ENCODE results near the gene TRABD.

The TRABD gene

DNA sequence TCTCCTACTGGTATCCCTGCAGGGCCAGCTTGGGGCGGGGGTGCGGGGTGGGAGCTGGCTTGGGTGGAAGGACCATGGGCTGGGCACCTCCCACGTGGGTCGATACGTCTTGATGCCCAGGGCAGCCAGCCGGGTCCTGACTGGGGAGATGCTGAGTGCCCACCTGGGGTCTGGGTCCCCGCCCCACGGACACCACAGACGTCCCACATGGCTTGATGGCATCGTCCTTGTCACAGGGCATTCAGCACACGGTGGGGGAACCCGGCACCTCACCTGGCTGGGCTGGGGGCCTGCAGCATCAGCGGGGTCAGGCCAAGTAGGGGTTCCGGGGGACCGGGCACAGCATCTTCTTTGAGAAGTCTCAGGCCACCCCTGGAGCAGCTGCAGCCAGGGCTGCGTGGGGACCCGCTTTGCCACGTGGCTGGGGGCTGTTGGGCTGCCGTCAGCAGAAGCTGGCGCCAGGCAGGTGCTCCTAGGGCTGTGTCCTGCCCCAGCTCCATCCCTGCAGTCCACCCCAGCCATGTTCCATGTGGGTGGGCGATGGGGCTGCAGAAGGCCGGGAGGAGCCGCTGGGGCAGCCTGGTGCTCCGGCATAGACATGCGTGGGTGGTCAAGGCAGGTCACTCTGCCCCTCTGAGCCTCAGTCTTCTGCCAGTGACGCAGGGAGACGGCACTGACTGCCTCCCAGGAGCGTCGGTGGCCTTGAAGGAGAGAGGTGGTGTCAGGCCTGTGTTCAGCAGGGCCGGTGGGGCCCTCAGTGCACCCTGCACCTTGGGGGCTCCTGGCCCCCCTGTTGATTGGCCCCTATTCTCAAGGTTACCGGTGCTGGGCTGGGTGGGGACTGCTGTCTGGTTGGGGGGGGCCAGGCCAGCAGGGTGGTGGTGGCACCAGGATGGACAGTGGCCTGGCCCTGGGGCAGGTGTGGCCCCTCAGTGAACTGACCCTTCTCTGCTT is 23.5 kb downstream of the TRABD start:
- CTCF ChIA-PET = interaction anchor here (0.7 to 1.6 kb wide), 2 partner anchors 61 to 109 kb away, joined by 4 to 5 read pairs; no protein-coding TSS in a partner anchor
- TF ChIP-seq SP1 (IDR thresholded peaks at IDR 0.05) (no peak), ARNT (IDR thresholded peaks at IDR 0.05) (no peak), BHLHE40 (IDR thresholded peaks at IDR 0.05; ENCODE audit: borderline replicate concordance) (no peak), HDGF (IDR thresholded peaks at IDR 0.05; ENCODE audit: borderline replicate concordance) (no peak)
- POLR2A ChIA-PET = interaction anchor here (1.0 to 1.7 kb wide), 2 partner anchors 19 to 59 kb away, joined by 3 to 4 read pairs; no protein-coding TSS in a partner anchor
- no peak for DNase-seq (ENCODE audit: extremely low spot score)

DNA sequence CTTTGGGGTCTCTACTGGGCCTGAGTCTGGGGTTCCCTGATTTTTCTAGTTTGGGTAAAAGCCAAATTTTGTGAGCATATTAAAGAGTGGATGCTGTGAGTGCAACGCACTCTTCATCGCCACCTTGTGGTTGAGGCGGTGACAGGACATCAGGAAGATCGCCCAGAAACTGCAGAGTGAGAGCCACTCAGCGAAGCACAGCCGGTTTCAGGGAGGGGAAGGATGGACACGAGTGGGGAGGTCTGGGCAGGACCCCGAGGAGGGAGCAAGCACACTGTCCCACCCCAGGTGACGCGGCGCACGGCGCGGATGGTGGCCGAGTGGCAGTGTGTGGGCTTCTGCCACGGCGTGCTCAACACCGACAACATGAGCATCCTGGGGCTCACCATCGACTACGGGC is 24.2 kb downstream of the TRABD start:
- DNase-seq (ENCODE audit: extremely low spot score) = peak; percentile 73
- TF ChIP-seq, protein P1, sequence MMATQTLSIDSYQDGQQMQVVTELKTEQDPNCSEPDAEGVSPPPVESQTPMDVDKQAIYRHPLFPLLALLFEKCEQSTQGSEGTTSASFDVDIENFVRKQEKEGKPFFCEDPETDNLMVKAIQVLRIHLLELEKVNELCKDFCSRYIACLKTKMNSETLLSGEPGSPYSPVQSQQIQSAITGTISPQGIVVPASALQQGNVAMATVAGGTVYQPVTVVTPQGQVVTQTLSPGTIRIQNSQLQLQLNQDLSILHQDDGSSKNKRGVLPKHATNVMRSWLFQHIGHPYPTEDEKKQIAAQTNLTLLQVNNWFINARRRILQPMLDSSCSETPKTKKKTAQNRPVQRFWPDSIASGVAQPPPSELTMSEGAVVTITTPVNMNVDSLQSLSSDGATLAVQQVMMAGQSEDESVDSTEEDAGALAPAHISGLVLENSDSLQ (IDR thresholded peaks at IDR 0.05) = peak; percentile 51; the same call in 1 of the 2 replicates
- no peak for TF ChIP-seq TARDBP (IDR thresholded peaks at IDR 0.05)
- POLR2A ChIA-PET = no interaction called here
- CTCF ChIA-PET = interaction anchor here (1.6 kb wide), 1 partner anchor 61 kb away, joined by 5 read pairs; no protein-coding TSS in a partner anchor

DNA sequence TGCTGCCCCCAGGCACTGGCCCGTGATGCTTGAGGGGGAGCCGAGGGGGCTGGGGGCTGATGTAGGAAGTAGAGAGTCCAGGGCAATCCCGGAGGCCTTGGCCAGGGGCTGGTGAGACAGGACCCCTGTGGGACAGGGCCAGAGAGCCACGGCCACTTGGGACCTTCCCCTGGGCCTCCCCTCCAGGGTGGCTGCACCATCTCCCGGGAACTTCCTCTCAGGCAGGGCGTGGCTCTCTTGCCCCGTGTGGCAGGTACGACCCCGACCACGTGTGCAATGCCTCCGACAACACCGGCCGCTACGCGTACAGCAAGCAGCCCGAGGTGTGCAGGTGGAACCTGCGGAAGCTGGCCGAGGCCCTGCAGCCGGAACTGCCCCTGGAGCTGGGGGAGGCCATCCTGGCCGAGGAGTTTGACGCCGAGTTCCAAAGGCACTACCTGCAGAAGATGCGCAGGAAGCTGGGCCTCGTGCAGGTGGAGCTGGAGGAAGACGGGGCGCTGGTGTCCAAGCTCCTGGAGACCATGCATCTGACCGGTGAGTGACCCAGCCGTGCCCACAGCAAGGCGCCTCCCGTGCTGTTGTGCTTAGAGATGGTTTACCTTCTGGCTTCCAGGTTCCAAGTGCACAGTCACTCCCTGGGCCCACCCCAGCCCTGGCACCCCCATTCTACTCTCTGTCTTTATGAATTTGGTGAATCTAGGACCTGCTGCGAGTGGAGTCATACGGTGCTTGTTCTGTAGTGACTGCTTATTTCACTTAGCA is 24.8 kb downstream of the TRABD start:
- no peak for TF ChIP-seq ARNT (IDR thresholded peaks at IDR 0.05)
- TF ChIP-seq ELF4 (IDR thresholded peaks at IDR 0.05) = no peak
- TF ChIP-seq L3MBTL2 (conservative IDR thresholded peaks at IDR 0.05) = no peak
- no peak for TF ChIP-seq BHLHE40 (IDR thresholded peaks at IDR 0.05; ENCODE audit: borderline replicate concordance)
- TF ChIP-seq FOXK2 (IDR thresholded peaks at IDR 0.05) = no peak
- POLR2A ChIA-PET = no interaction called here
- CTCF ChIA-PET = interaction anchor here (1.9 kb wide), 1 partner anchor 59 kb away, joined by 5 read pairs; no protein-coding TSS in a partner anchor
- DNase-seq (ENCODE audit: extremely low spot score) = no peak

DNA sequence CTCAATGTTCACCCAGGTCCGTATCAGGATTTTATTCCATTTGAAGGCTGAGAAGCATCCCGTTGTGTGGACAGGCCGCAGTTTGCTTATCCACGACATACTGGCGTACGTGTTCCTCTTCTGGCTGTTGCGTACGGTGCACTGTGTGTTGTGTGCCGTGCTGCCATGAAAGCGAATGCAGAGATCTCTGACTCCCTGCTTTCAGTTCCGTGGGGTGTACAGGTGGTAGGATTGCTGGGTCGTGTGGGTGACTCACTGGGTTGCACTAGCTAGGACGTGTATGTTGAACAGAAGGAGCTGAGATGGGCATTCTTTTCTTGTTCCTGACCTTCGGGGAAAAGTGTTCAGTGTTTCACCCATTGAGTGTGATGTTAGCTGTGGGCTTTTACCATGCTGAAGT is 25.4 kb downstream of the TRABD start:
- CTCF ChIA-PET = interaction anchor here (1.9 kb wide), 1 partner anchor 60 kb away, joined by 5 read pairs; no protein-coding TSS in a partner anchor
- no peak for DNase-seq (ENCODE audit: extremely low spot score)
- POLR2A ChIA-PET = no interaction called here
- TF ChIP-seq CTBP1 (IDR thresholded peaks at IDR 0.05; ENCODE audit: borderline replicate concordance) = no peak

DNA sequence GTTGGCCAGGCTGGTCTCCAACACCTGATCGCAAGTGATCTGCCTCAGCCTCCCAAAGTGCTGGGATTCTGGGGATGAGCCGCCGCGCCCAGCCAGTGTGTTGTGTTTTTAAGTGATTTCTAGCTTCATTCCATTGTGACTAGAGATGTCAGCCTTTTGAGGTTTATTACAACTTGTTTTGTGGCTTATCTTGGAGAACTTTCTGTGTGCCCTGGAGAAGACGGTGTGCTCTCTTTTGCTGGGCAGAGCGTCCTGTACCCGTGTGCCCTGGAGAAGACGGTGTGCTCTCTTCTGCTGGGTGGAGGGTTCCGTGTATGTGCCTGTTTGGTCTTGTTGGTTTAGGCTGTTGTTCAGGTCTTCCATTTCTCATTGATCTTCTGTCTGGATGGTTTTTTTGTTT is 27.6 kb downstream of the TRABD start:
- no peak for DNase-seq (ENCODE audit: extremely low spot score)
- CTCF ChIA-PET = interaction anchor here (0.9 kb wide), 1 partner anchor 64 kb away, joined by 3 read pairs; no protein-coding TSS in a partner anchor
- TF ChIP-seq FOXA1 (IDR thresholded peaks at IDR 0.05) = no peak
- TF ChIP-seq SP1 (IDR thresholded peaks at IDR 0.05) = no peak
- TF ChIP-seq HDGF (IDR thresholded peaks at IDR 0.05; ENCODE audit: borderline replicate concordance) = no peak
- TF ChIP-seq CTBP1 (IDR thresholded peaks at IDR 0.05; ENCODE audit: borderline replicate concordance) = no peak
- no peak for TF ChIP-seq BHLHE40 (IDR thresholded peaks at IDR 0.05; ENCODE audit: borderline replicate concordance)
- TF ChIP-seq, protein P1 (IDR thresholded peaks at IDR 0.05) = no peak
- no peak for TF ChIP-seq FOXM1 (IDR thresholded peaks at IDR 0.05; ENCODE audit: borderline replicate concordance)
- TF ChIP-seq ARNT (IDR thresholded peaks at IDR 0.05) = no peak
- no peak for TF ChIP-seq LEF1 (IDR thresholded peaks at IDR 0.05; ENCODE audit: borderline replicate concordance)
- no peak for TF ChIP-seq TARDBP (IDR thresholded peaks at IDR 0.05)
- no peak for TF ChIP-seq ELF4 (IDR thresholded peaks at IDR 0.05)
- TF ChIP-seq SUZ12 (IDR thresholded peaks at IDR 0.05) = no peak
- no peak for TF ChIP-seq NFRKB (IDR thresholded peaks at IDR 0.05)
- TF ChIP-seq FOXK2 (IDR thresholded peaks at IDR 0.05) = no peak
- TF ChIP-seq L3MBTL2 (conservative IDR thresholded peaks at IDR 0.05) = no peak
- no peak for TF ChIP-seq ZNF384 (IDR thresholded peaks at IDR 0.05)
- POLR2A ChIA-PET = no interaction called here

DNA sequence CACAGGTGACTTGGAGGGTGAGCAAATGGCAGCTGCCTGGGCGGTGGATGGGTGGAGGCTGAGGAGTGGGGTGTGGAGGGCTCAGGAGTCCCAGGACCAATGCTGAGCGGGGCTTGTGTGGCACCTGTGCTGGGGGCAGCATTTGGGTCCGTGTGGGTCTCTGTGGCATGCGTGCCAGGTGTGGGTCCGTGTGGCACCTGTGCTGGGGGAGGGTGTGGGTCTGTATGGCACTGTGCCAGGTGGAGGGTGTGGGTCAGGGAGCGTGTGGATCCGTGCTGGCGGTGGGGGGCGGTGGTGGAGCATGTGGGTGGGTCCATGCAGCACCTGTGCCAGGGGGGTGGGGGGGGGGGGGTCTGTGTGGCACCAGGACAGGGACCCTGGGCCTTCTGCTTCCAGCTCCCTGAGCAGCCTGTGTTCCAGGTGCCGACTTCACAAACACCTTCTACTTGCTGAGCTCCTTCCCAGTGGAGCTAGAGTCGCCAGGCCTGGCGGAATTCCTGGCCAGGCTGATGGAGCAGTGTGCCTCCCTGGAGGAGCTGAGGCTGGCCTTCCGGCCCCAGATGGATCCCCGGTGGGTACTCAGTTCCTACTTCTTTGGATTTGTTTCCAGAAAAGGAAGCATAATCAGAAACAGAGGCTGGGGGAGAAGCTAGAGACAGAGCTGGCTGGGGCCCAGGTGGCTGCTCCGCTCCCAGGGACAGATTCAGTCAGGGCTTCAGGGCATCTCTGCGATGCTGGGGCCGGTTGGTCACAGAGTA is 29.8 kb downstream of the TRABD start:
- ChIA-PET POLR2A (no interaction called here), CTCF (no interaction called here)
- no peak for DNase-seq (ENCODE audit: extremely low spot score)
- no peak for TF ChIP-seq NFRKB (IDR thresholded peaks at IDR 0.05)
- no peak for TF ChIP-seq LEF1 (IDR thresholded peaks at IDR 0.05; ENCODE audit: borderline replicate concordance)
- TF ChIP-seq FOXM1 (IDR thresholded peaks at IDR 0.05; ENCODE audit: borderline replicate concordance) = no peak
- TF ChIP-seq FOXA1 (IDR thresholded peaks at IDR 0.05) = no peak
- TF ChIP-seq TARDBP (IDR thresholded peaks at IDR 0.05) = no peak
- TF ChIP-seq CTBP1 (IDR thresholded peaks at IDR 0.05; ENCODE audit: borderline replicate concordance) = no peak
- TF ChIP-seq HDGF (IDR thresholded peaks at IDR 0.05; ENCODE audit: borderline replicate concordance) = no peak
- TF ChIP-seq FOXK2 (IDR thresholded peaks at IDR 0.05) = no peak
- TF ChIP-seq, protein P1 (IDR thresholded peaks at IDR 0.05) = no peak
- no peak for TF ChIP-seq BHLHE40 (IDR thresholded peaks at IDR 0.05; ENCODE audit: borderline replicate concordance)
- no peak for TF ChIP-seq SUZ12 (IDR thresholded peaks at IDR 0.05)
- TF ChIP-seq ZNF384 (IDR thresholded peaks at IDR 0.05) = no peak
- TF ChIP-seq SP1 (IDR thresholded peaks at IDR 0.05) = no peak
- no peak for TF ChIP-seq ELF4 (IDR thresholded peaks at IDR 0.05)
- TF ChIP-seq ARNT (IDR thresholded peaks at IDR 0.05) = no peak
- TF ChIP-seq L3MBTL2 (conservative IDR thresholded peaks at IDR 0.05) = no peak
